CD4-positive, alpha-beta T cell treated with Interleukin-6 for 4 hours (primary cell): ENCODE data around the gene EXOC4.
"Not testable (repeated sequence)": the region's sequence is repeated elsewhere in the genome, so short reads cannot be mapped to it uniquely, and the experiment has no call there.

Experiments
- DNase-seq: peaks from one replicate; pipeline ENCODE4 v3.0.0-alpha.2; 2020; ENCODE audit warnings: mixed read lengths

Gene EXOC4

DNA sequence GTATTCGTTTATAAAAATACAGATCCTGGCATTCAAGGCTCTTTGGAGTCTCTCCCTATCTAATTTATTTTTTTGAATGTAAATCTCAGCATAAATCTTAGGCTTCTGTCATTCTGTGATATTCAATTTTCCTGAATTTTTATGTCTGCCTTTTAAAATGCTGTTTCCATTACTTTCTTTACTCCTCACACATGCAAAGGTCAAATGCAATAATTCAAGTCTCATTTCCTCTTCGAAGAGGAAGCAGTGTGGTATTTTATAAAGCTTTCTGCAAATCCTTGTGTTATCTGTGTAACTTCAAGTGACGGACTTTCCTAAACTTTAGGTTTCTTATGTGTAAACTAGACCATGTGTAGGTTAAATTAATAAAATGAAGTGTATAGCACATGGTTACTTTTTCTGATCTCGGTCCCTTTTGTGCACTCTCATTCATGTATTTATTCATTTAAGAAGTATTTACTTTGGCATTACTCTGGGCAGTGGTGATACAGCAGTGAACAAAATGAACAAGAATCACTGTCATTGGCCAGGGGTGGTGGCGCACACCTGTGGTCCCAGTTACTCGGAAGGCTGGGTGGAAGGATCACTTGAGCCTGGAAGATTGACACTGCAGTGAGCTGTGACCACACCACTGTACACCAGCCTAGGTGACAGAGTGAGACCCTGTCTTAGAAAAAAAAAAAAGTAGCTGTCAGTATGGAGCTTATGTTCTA, 332.2 kb downstream of the EXOC4 start:
- no peak for DNase-seq

DNA sequence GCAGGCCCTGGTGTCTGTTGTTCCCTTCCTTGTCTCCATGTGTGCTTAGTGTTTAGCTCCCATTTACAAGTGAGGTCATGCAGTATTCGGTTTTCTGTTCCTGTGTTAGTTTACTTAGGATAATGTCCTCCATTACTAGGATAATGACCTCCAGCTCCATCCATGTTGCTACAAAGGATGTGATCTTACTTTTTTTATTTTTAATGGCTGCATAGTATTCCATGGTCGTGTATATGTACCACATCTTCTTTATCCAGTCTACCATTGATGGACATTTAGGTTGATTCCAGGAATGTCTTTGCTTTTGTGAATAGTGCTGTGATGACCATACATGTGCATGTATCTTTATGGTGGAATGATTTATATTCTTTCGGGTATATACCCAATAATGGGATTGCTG, 333.4 kb downstream of the EXOC4 start:
- no peak for DNase-seq

DNA sequence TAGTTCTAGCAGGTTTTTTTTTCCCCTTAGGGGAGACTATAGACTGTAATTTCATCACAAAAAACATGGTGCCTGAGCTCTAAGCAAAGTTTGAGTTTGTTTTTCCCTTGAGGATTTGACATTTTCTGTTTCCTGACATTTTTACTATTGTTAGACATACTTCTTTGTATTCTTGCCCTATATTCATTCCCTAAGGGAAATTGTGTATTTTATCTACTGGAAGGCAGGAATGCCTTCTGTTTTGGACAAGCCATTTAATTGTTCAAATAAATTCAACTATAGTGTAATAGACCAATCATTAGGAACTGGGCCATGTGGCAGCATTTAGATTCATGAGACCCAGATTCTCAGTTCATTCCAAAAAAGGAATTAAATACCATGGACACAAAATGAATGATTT, 335.0 kb downstream of the EXOC4 start:
- DNase-seq, result no peak

GRCh38 chr7:133590795-133591194, 337.9 kb downstream of the EXOC4 start:
- no peak for DNase-seq

DNA sequence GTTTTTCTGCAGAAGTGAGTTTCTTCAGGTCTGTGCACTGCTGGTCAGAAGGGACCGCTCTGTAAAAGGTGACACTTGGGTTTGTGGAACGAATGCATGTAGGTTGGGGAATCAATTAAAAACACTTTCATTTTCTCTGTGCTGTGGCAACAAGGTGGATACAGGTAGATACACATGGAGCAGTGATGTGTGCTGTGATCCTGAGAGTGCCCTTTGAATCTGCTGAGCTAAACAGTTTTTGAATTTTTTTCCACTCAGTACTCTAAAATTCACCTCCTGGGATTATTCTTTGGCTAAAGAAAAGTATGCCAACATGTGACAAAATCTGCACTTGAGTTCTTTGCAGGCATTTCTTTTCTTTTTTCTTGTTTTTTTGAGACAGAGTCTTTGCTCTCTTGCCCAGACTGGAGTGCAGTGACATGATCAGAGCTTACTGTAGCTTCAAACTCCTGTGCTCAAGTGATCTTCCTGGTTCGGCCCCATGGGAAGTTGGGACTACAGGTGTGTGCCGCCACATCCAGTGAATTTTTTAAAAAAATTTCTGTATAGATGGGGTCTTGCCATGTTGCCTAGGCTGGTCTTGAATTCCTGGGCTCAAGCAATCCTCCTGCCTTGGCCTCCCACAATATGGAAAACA, 338.9 kb downstream of the EXOC4 start:
- no peak for DNase-seq

- DNase-seq, result no peak
Observed at GRCh38 chr7:133593561-133593960, 340.7 kb downstream of the EXOC4 start.

- DNase-seq, result no peak
Observed at GRCh38 chr7:133601617-133602016, 348.7 kb downstream of the EXOC4 start.

- no peak for DNase-seq
Observed at GRCh38 chr7:133602291-133602690, 349.4 kb downstream of the EXOC4 start.

GRCh38 chr7:133606991-133607390, 354.1 kb downstream of the EXOC4 start:
- DNase-seq, result no peak

GRCh38 chr7:133609806-133610205, 356.9 kb downstream of the EXOC4 start:
- DNase-seq, result no peak

DNA sequence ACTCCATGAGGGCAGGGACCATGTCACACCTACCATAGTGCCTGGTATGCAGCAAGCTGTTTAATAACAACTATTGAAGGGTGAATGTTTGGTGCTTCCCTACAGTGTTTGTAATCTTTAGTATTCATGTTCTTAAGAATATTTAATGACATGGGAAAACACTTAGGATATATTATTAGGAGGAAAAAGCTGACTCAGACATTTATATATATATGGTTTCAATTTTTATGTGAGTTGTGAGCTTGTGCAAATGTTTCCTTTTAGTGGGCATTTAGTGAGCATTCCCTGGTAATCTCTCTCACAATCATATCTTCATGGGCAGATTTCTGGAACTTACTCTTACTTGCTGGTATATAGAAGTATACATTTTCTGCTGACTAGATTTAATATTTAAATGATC, 359.1 kb downstream of the EXOC4 start:
- no peak for DNase-seq

DNA sequence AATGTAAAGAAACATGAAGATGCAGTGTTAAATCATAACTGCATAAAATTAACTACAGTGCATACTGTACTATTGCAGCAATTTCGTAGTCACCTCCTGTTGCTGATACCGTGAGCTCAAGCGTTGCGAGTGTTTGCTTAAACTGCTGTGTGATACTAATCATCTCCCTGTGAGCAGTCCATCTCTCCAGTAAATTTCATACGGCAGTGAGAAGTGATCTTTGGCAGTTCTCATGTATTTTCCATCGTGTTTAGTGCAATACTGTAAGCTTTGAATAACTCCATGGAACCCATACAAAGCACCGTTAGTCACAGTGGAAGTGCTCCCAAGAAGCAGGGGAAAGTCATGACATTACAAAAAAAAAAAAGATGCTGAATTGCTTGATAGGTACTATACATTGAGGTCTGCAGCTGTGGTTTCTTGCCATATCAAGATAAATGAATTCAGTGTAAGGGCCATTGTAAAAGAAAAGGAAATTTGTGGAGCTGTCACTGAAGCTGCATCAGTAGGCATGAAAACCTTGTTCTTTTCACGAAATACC, 360.4 kb downstream of the EXOC4 start:
- DNase-seq, result no peak

DNA sequence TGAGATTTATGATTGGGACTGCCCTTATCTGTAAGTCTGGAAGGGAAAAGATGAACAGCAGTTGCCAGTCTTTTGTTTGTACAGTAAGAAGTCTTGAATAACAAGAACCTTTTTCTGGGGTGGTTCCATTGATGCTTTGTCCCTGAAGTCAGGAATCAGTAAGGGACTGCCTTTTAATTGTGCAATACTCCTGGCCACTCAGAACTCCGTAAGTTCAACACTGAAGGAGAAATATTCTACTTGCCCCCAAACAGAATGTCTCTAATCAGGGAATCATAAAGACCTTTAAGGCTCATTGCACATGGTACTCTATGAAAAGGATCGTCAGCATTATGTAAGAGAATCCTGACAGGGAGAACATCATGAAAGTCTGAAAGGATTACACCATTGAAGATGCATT, 361.4 kb downstream of the EXOC4 start:
- DNase-seq, result no peak

- DNase-seq, result no peak
Observed at GRCh38 chr7:133618970-133619369, 366.1 kb downstream of the EXOC4 start.

GRCh38 chr7:133619491-133619890, 366.6 kb downstream of the EXOC4 start:
- DNase-seq, result no peak

GRCh38 chr7:133623721-133624120, 370.8 kb downstream of the EXOC4 start:
- DNase-seq, result no peak

GRCh38 chr7:133625046-133625445, 372.2 kb downstream of the EXOC4 start:
- no peak for DNase-seq

- DNase-seq, result no peak
Observed at GRCh38 chr7:133629701-133630100, 376.8 kb downstream of the EXOC4 start.

- DNase-seq, result no peak
Observed at GRCh38 chr7:133633055-133633454, 380.2 kb downstream of the EXOC4 start.

GRCh38 chr7:133635541-133635940, 382.7 kb downstream of the EXOC4 start:
- no peak for DNase-seq

DNA sequence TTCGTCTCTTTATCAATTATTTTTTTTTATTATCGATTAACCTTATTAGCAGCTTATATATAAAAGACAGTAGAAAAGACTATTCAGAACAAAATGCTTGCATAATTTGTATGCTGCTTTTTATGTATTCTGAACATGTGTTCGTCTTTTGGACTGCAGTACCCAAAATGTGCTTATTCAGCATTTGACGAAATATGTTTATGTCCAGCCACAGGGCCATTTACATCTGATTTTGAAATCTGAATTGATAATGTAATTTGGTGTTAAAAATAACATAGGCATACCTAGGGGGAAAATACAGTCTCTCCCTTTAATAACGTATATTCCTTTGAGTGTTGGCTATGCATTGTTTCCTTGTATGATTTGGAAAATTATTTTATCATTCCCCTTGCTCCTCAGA, 386.0 kb downstream of the EXOC4 start:
- no peak for DNase-seq

GRCh38 chr7:133641436-133641835, 388.6 kb downstream of the EXOC4 start:
- DNase-seq, result no peak

GRCh38 chr7:133642907-133643306, 390.0 kb downstream of the EXOC4 start:
- DNase-seq, result no peak

DNA sequence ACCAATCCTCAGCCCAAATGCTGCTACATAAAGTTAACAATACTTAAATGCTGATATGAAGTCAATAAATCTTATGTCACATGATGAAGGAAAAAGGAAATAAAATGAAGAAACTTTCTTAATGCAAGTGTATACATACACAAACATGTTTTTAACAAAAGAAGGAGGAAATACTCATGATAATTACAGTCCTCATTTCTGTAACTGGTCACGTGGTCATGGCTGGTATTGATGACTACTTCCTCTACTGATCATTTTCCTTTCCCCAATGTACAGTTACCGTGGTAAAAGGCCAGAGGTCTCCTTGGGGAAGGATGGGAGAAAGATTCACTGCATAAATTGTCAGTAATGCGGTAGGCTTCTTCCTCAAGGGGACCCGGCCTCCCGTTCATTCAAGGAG, 390.8 kb downstream of the EXOC4 start:
- DNase-seq, result not testable (repeated sequence)
